Endothelial cell of umbilical vein (primary cell): ENCODE results near the gene C16orf74. TPM values are rescaled to one million over a fixed set of nuclear protein-coding genes. Genes with fewer than 3 reads are reported as not detected.

Source experiments
- BruUV-seq: library from RNA; stranded (reverse); fragments of 400-500 nt; replicated peaks from 2 replicates; lab custom pipeline; 2021; lab: Mats Ljungman, UMichigan
- CTCF ChIA-PET: fragments of 300-600, 350-600 bp; sonication (Branson Sonifier 250); formaldehyde crosslinking; loops from one replicate; lab custom pipeline; 2021; ENCODE audit warnings: antibody characterized with exemption, inconsistent platforms; lab: Charles Lee
- POLR2A ChIA-PET: fragments of 300-600, 350-600 bp; sonication (Branson Sonifier 250); formaldehyde crosslinking; loops from one replicate; lab custom pipeline; 2021; ENCODE audit warnings: antibody characterized with exemption, inconsistent platforms; lab: Charles Lee
- DNase-seq: peaks from one replicate; pipeline ENCODE4 v3.0.0-alpha.2; 2011; ENCODE audit warnings: low read depth, low spot score
- FAIRE-seq: peaks from 2 replicates; lab custom pipeline; 2011; peaks lifted over from hg19 to GRCh38; lab: Jason Lieb, UNC
- H2AFZ ChIP-seq: 2 replicates; pipeline ENCODE4 v1.6.0; 2012; ENCODE audit warnings: low read depth, low read length, control low read depth, inconsistent platforms
- H3K27ac ChIP-seq: 2 replicates; pipeline ENCODE4 v1.5.1; 2011; ENCODE audit warnings: low read depth, mild to moderate bottlenecking, control low read depth, low read length, moderate library complexity; ENCODE audit not compliant: insufficient read depth
- H3K27me3 ChIP-seq, 2 experiments: 2 replicates each; pipeline versions ENCODE4 v1.6.0 to v1.6.1; 2011; ENCODE audit warnings: low read length in 2 of 2, mixed read lengths in 1 of 2; ENCODE audit not compliant: control insufficient read depth in 2 of 2, insufficient read depth in 2 of 2
- H3K36me3 ChIP-seq, 2 experiments: 2 replicates in 1 of 2; 3 replicates in 1 of 2; pipeline ENCODE4 v1.5.1; 2011; ENCODE audit warnings: low read length in 2 of 2, mild to moderate bottlenecking in 1 of 2, moderate library complexity in 1 of 2; ENCODE audit not compliant: control insufficient read depth in 2 of 2, insufficient read depth in 2 of 2; ENCODE audit errors: extremely low read depth in 1 of 2
- H3K4me1 ChIP-seq: 3 replicates; pipeline ENCODE4 v1.5.1; 2011; ENCODE audit warnings: mild to moderate bottlenecking, low read length; ENCODE audit not compliant: control insufficient read depth, insufficient read depth; ENCODE audit errors: extremely low read depth
- H3K4me2 ChIP-seq: 2 replicates; pipeline ENCODE4 v1.6.1; 2011; ENCODE audit warnings: low read length, control low read depth, mixed read lengths; ENCODE audit not compliant: insufficient read depth
- H3K4me3 ChIP-seq, 3 experiments: fragments of 200-600 bp in 1 of 3; sonication (generic), shearing (Covaris generic) in 1 of 3; replicated peaks in 1 of 3; 2 replicates each; pipeline ENCODE4 v1.5.1; 2011 to 2016; ENCODE audit warnings: control low read depth in 3 of 3, low read length in 3 of 3, mild to moderate bottlenecking in 2 of 3, inconsistent platforms in 1 of 3, low read depth in 1 of 3, moderate library complexity in 1 of 3; ENCODE audit not compliant: insufficient read depth in 1 of 3
- H3K79me2 ChIP-seq: 2 replicates; pipeline ENCODE4 v1.6.0; 2012; ENCODE audit warnings: low read length, inconsistent platforms; ENCODE audit not compliant: control insufficient read depth, insufficient read depth
- H3K9ac ChIP-seq: replicated peaks from 2 replicates; pipeline ENCODE3; 2011; ENCODE audit warnings: low read length, control low read depth; ENCODE audit not compliant: insufficient read depth; ENCODE audit errors: extremely low read depth
- H3K9me1 ChIP-seq: replicated peaks from 3 replicates; pipeline ENCODE4 v1.6.0; 2011; ENCODE audit warnings: mild to moderate bottlenecking, low read length; ENCODE audit not compliant: control insufficient read depth, insufficient read depth; ENCODE audit errors: extremely low read depth
- H3K9me3 ChIP-seq: replicated peaks from 2 replicates; pipeline ENCODE4 v1.5.1; 2012; ENCODE audit warnings: low read length, inconsistent platforms; ENCODE audit not compliant: control insufficient read depth, insufficient read depth
- H4K20me1 ChIP-seq: replicated peaks from 2 replicates; pipeline ENCODE3; 2011; ENCODE audit warnings: mild to moderate bottlenecking, low read length; ENCODE audit not compliant: control insufficient read depth, insufficient read depth; ENCODE audit errors: extremely low read depth
- EZH2 ChIP-seq: IDR thresholded peaks from 2 replicates; pipeline ENCODE4 v1.6.1; 2012; ENCODE audit warnings: borderline replicate concordance, low read depth, mild to moderate bottlenecking, moderate library complexity, low read length, inconsistent platforms; ENCODE audit not compliant: severe bottlenecking
- FOS ChIP-seq: IDR thresholded peaks from 2 replicates; pipeline ENCODE4 v1.6.1; 2011; ENCODE audit warnings: mild to moderate bottlenecking, low read length, moderate library complexity, borderline replicate concordance; ENCODE audit not compliant: insufficient read depth
- GATA2 ChIP-seq: IDR thresholded peaks from 2 replicates; pipeline ENCODE4 v1.7.0; 2011; ENCODE audit warnings: low read depth, mild to moderate bottlenecking, moderate library complexity, mixed read lengths, low read length; ENCODE audit not compliant: insufficient read length, insufficient read depth
- JUN ChIP-seq: IDR thresholded peaks from 2 replicates; pipeline ENCODE4 v1.6.1; 2011; ENCODE audit warnings: borderline replicate concordance, low read depth; ENCODE audit not compliant: insufficient read length, insufficient read depth
- MAX ChIP-seq: IDR thresholded peaks from 2 replicates; pipeline ENCODE4 v1.6.1; 2011; ENCODE audit not compliant: insufficient read depth, insufficient read length
- MYC ChIP-seq: IDR thresholded peaks from one replicate; pipeline ENCODE4 v1.6.1; 2011; ENCODE audit warnings: mild to moderate bottlenecking, low read depth, low read length
- POLR2A ChIP-seq: IDR thresholded peaks from 2 replicates; pipeline ENCODE4 v1.6.1; 2012; ENCODE audit warnings: low read depth, mild to moderate bottlenecking, control low read depth, low read length
- POLR2AphosphoS5 ChIP-seq: IDR thresholded peaks from 2 replicates; pipeline ENCODE4 v1.6.1; 2012; ENCODE audit warnings: low read depth, mild to moderate bottlenecking, control low read depth, low read length, moderate library complexity; ENCODE audit not compliant: insufficient read depth
- dilution Hi-C: fragments of 300-500 bp; cut with MboI; formaldehyde crosslinking; loops from one replicate; pipeline ENCODE4 v1.15.0; 2019; ENCODE audit warnings: low sequenced_read_pairs; ENCODE audit not compliant: extremely low pct_ligation_motif_present
- intact Hi-C: fragments of 100-400 bp; cut with micrococcal nuclease; formaldehyde crosslinking; loops from one replicate; pipeline ENCODE4 v1.10.0; 2022
- polyA plus RNA-seq, 4 experiments: library from polyadenylated mRNA; depleted of rRNA in 3 of 4; stranded (reverse) in 3 of 4; unstranded in 1 of 4; fragments of >200 nt; gene quantifications; 2 replicates each; pipeline versions ENCODE4 v1.2.1 to v1.2.3, GENCODE V29; 2011 to 2012; ENCODE audit warnings: missing spikeins in 1 of 4
- total RNA-seq: library from RNA; stranded (reverse); gene quantifications from 2 replicates; pipeline ENCODE4 v1.2.3, GENCODE V29; 2021
- TF ChIP-seq, protein P1 (sequence below), 2 donors: IDR thresholded peaks; 1 replicate in 1 of 2; 2 replicates in 1 of 2; pipeline ENCODE4 v1.5.1; 2011; ENCODE audit warnings: low read length in 2 of 2, mild to moderate bottlenecking in 2 of 2, moderate library complexity in 2 of 2, control low read depth in 1 of 2, inconsistent platforms in 1 of 2, low read depth in 1 of 2; ENCODE audit not compliant: insufficient read depth in 1 of 2; ENCODE audit errors: extremely low read depth in 1 of 2

C16orf74 gene
- total and polyA plus RNA-seq, 2 donors (not counting 3 experiments of a cell fraction or from before 2014, with no cell fraction given): 12.1 to 38.7 TPM

DNA sequence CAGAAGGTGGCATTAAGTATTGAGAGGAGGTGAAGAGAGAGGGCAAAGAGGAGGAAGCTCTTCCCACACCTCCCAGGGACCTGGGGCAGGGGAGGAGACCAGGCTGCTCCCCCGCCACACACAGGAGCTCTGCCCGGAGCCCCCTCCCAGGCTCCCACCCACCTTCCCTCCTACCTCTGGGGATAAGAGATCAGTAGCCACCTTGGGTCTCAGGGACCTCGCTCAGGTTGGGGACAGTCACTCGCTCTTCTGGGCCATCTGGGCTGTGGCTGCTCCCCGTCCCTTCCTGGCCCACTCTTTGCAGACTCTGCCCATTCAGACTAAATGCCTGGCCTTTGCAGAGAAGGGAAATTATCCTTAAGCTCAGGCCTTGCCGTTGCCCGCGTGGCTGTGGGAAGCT lies 14.9 kb upstream of the C16orf74 start:
- Histone ChIP-seq H3K36me3 (no peaks in the 10 kb centered on the region), H3K9me1 (no peaks in the 10 kb centered on the region), H2AFZ (no peak overlapping the region), H4K20me1 (no peaks in the 10 kb centered on the region), H3K27me3 (no peaks in the 10 kb centered on the region), H3K4me2 (no peak overlapping the region), H3K79me2 (no peaks in the 10 kb centered on the region), H3K4me3 (no peak overlapping the region), H3K27ac (no peak overlapping the region), H3K9me3 (no peaks in the 10 kb centered on the region), H3K9ac (no peak overlapping the region), H3K4me1 (peaks cover 9% of the 10 kb centered on the region)
- intact Hi-C loops: no loop called here
- no TSS peak for BruUV-seq
- dilution Hi-C loops: no loop called here
- POLR2A ChIA-PET: no interaction called here
- CTCF ChIA-PET: interaction anchor here (0.9 kb wide), 1 partner anchor 9 kb away, joined by 3 read pairs; no protein-coding TSS in a partner anchor
- FAIRE-seq (no peak), DNase-seq (no peak)
- TF ChIP-seq JUN (no peak), POLR2A (no peak), POLR2AphosphoS5 (no peak), FOS (no peak), MAX (no peak), EZH2 (no peak), GATA2 (no peak), MYC (no peak)
- TF ChIP-seq, protein P1, sequence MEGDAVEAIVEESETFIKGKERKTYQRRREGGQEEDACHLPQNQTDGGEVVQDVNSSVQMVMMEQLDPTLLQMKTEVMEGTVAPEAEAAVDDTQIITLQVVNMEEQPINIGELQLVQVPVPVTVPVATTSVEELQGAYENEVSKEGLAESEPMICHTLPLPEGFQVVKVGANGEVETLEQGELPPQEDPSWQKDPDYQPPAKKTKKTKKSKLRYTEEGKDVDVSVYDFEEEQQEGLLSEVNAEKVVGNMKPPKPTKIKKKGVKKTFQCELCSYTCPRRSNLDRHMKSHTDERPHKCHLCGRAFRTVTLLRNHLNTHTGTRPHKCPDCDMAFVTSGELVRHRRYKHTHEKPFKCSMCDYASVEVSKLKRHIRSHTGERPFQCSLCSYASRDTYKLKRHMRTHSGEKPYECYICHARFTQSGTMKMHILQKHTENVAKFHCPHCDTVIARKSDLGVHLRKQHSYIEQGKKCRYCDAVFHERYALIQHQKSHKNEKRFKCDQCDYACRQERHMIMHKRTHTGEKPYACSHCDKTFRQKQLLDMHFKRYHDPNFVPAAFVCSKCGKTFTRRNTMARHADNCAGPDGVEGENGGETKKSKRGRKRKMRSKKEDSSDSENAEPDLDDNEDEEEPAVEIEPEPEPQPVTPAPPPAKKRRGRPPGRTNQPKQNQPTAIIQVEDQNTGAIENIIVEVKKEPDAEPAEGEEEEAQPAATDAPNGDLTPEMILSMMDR (IDR thresholded peaks at IDR 0.05; ENCODE audit: extremely low read depth in 1 of 2, insufficient read depth in 1 of 2, low read depth in 1 of 2, low read length in 2 of 2): no peak
